ENCODE measurements around the gene PAGE4.

Gene PAGE4, protein sequence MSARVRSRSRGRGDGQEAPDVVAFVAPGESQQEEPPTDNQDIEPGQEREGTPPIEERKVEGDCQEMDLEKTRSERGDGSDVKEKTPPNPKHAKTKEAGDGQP
- total RNA-seq, result 0 reads per million in 4 experiments

DNA sequence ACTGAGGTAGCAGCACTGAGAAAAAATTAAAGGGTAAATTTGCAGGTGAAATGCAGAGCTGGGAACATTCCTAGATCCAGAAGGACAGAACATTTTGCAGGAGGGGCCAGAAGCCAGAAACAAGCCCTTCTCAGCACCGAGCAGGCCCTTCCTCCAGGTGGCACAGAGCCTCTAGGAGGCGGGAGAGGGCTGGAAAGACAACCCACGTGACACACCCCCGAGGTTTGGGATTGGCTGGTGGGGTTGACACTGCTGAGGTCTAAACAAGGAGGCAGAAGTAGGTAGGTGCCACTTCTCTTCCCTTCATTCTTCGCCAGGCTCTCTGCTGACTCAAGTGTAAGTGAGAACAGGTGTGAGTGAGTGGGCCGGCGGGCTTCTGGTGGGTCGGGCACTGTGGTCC, at the start of gene PAGE4:
PAGE4 (plus strand) TSS at position 288 of the 400 bp plus-strand sequence. CDS start 1,126 bp downstream, outside the sequence.
- no peak for DNase-seq

DNA sequence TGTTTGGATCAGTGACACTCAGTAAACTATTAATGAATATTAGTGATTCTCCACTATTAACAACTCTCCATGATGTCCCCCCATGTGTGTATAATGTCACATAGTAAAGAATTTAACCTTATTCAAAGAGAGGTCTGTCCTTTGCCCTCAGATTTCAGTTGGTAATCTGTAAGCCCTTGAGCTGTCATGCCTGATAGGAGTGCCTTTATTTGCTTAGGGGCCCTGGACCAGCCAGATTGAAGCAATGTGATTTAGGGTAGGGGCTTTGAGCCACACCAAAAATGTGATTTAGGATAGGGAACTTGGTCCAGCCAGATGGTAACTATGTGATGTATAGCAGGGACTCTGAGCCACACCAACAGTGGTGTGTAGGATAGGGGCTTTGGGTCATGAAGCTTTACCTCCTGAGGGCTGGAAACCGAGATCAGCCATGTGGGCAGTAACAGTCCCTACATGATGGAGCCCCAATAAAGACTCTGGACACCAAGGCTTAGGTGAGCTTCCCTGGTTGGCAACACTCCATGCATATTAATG, 44.3 kb upstream of the PAGE4 start:
- DNase-seq, result no peak

DNA sequence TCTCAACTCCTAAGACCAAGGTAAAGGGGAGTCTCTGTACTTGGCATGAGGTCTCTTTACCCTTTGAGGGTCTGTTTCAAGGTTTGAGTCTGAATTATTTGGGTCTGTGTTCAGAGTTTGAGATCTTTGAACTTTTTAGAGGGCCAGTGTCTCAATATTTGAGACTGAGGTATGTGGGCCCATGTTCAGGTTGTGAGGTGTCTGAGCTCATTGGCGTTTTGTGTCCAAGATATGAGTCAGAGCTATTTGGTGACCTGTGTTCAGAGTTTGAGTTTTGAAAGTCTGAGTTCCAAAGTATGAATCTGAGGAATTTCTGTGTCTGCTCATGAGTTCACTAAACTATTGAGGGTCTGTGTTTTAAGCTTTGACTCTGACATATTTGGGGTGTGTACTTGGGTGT, 36.7 kb upstream of the PAGE4 start:
- no peak for DNase-seq

DNA sequence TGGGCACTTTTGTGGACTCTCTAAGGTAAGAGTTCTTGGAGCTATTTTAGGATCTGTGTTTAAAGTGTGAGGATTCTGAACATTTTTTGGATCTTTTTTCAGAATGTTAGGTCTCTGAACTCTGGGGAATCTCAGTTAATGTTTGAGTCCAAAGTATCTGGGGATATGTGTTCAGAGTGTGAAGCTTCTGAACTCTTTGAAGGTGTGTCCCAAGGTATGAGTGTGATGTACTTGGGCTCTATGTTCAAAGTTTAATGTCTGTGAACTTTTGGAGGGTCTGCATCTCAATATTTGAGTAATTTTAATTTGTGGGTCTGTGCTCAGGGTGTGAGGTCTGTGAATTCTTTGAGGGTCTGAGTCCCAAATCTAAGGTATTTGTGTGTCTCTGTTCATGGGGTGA, 35.4 kb upstream of the PAGE4 start:
- DNase-seq, result no peak

DNA sequence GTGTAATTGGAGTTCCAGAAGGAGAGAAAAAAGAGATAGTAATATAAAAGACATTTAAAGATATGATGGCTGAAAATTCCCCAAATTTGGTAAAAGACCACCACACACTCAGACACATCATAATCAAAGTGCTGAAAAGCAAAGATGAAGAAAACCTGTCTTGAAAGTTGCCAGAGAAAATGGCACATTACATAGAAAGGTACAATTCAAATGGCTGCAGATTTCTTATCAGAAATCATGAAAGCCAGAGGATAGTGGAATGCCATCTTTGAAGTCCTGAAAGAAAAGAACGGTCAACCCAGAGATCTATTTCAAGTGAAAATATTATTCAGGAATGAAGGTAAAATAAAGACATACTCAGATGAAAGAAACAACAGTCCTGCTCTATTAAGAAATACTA, 29.3 kb upstream of the PAGE4 start:
- no peak for DNase-seq

DNA sequence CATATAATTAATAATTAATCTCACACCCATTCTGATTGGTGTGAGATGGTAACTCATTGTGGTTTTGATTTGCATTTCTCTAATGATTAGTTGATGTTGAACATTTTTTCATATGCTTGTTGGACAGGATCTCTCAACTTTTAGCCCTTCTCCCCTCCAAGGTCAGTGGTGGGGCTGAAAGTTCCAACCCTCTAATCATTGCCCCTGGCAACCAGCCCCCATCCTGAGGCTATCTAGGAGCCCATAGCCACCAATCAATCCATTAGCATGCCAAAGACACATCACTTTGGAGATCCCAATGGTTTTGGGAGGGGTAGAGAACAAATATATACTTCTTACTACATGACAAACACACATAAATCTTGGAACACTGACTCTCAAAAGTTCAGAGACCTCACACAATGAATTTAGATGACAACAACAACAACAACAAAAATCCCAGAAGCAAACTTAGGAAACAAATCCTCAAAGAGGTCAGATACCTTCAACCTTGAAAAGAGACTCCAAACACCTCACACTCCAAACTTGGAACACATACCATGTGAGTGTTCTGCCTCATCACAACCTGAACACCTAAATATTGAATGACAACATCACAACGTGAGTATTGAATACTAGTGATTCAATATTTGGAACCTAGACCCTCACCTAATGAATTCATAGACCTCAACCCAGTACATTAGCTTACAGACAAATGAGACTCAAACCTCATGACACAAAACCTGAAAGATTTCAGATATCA, 19.0 kb upstream of the PAGE4 start:
- DNase-seq, result no peak

DNA sequence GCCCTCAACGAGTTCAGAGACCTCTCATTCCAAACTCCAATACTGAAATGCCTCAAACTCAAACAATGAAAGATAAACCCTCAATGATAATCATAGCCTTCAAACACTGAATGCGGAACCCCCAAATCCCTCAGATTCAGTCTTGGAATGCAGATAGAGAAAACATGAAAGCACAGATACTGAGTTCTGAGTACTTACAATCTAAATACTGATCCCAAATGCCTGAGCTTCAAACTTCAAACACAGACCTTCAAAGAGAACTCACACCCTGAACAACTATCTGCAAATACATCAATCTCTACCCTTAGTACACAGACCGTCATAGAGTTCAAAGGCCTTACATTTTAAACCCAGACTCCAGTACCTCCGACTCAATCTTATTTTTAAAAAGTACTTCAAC, 16.9 kb upstream of the PAGE4 start:
- no peak for DNase-seq

DNA sequence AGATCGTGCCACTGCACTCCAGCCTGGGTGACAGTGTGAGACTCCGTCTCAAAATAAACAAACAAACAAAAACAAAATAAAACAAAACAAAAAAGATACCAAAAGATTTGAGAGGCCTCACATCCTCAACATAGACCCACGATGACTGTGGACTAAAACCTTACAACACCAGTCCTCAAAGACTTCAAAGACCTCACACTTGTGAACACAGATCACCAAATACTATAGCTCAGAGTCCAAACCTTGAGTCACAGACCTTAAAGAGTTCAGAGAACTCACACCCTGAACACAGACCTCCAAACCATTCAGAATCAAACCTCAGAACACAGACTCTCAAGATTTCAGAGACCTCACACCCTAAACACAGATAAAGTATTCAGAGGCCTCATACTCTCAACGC, 12.7 kb upstream of the PAGE4 start:
- no peak for DNase-seq

DNA sequence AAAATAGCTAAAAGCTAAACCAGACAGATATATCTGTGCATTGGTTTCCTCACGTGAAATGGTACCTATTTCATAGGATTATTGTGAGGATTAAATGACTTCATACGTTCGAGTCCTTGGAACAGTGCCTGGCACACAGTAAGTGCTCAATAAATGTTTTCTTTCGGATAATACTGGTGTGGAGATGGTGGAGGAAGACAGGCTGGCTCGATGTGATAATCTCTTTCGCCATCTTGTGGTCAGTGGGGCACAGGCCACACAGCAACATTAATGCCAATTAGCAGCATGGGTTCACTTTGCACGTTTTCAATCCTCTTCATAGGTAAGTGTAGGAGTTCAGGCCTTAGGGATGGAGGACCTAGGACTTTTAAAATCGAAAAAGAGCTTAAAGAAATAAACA, 9.3 kb downstream of the PAGE4 start:
- DNase-seq, result no peak

DNA sequence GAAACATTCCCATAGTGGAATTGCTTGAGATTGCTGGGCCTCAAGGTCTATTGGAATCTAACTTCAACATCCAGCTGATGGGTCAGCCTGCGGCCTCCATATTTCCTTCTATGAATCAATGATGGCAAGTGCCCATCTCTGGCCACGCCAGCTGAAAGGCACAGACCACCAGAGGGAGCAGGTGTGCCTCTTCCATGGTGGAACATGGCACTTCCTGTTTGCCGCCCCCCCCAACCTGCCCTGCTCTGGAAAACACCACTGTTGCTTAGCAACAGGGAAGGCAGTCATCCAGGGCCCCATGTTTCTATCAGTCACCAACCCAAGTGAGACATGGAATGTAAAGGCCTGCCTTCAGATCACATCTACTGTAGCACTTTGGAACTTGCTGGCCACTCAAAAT, 11.6 kb downstream of the PAGE4 start:
- peak; percentile 6 for DNase-seq

DNA sequence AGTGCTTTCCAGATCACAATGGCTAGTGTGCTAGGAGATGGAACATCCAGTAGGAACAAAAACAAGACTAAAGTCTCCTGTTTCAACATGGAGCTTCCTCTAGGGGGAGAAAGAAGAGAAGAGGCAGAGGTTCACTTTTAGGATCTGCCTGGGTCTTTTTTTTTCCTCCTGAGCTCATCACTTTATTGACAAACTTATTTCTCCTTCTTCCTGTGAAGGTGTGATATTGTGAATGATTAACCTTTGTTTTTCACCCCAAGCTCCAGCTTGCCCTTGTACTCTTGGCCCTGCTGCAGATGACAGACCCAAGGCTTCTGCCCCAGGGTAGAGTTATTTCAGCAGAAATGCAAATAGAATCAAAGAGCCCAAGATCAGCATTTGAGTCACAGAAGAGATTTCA, 13.5 kb downstream of the PAGE4 start:
- DNase-seq, result no peak

DNA sequence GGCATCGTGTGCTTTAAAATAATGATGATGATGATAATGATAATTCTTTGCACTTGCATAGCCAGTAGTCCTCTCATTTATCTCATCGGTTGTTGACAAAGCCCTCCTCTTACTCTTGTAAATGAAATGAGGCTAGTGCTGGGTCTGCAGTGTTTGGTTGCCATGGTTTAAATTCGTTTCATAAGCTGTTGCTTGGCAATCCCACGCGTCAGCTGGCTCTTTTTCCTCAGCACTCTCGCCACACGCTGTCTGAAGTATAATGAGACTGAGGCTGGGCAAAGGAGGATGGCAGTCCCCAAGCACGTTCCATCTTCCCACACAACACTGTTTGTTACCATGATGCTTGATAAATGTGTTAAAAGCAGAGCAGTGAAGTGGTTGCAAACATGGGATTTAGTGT, 15.5 kb downstream of the PAGE4 start:
- no peak for DNase-seq

DNA sequence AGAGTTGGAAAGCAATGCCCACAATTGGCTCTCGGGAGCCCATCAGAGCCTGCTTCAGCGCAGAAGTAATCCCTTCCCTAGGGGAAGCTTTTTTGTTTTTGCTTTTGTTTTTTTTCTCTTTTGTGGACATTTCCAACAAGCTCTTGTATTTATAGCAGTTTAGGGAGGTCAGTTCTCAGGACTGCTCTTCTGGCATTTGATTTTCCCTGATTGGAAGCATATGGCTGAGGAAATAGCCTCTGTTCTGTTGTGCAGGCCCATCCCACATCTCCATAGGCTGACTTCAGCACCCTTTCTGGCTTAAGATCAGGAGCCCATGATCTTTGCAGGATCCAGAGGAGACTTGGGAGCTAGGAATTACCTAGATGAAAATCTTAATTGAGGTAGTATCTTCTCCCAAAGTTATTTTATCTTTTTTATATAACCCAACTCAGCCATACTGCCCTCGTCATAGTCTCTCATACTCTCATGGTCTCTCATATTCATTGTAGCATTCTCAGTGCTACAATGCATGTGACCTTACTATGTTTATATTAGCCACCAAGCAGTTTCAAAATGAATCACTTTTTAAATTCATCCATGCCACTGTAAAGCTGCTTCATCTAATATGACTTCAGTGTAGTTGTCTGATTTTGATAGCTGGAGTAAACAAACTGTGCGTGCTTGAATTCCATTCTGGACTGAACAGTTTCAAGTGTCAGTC, 16.7 kb downstream of the PAGE4 start:
- DNase-seq, result no peak

DNA sequence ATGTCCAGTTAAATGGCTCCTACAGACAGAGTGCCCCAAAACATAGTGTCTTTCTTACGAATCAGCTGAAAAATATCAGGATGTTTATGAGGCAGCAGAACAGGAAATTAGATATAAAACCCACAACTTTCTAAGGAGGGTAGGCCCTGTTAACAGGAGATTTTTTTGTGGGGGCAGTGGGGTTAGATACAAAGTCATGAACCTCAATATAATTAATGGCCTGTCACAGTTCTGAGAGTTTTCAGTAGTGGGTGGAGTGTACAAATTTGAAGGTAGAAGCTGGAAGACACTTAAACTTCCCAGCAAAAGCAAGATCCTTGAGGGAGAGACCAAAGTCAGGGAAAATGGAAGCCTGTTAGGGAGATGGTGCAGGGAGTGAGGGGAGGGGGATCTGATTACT, 17.4 kb downstream of the PAGE4 start:
- no peak for DNase-seq

DNA sequence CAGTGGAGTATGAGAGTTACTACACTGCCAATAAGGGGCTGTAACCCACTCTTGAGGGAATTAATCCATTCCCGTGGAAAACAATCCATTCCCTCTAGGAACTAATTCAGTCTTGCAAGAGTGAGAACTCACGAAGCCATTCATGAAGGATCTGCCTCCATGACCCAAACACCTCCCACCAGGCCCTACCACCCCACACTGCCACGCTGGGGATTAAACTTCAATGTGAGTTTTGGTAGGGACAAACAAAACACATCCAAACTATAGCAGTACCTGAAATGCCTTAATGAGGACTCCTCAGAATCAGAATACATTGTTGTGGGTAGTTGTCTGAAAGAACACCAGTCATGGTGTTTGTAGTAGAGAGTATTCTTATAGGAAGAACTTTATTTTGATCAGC, 19.2 kb downstream of the PAGE4 start:
- DNase-seq, result no peak

DNA sequence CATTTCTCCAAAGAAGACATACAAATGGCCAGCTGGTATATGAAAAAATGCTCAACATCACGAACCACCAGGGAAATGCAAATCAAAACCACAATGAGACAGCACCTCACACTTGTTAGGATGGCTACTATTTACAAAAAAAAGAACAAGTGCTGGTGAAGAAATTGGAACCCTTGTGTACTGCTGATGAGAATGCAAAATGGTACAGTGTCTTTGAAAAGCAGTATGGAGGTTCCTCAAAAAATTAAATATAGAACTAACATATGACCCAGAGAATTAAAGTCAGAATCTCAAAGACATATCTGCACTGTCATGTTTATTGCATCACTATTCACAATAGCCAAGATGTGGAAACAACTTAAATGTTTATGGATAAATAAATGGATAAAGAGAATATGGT, 20.9 kb downstream of the PAGE4 start:
- no peak for DNase-seq

DNA sequence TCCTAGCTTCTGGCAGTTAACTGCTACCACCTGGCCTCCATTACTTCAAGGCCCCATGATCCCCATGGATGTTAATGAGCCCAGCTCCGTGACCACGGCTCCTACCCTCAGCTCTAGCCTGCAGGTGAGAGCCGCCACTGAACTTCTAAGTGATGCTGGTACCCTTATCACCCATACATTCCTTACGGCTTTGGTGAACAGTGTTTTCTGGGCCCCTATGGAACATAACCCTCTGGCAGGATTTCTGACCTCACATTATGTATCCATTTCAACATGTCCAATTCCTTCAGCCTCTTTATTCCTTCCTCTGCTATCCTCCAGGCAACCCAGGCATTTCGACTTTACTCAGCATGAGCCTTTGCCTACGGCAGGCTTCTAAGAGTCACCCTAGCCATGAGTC, 24.6 kb downstream of the PAGE4 start:
- DNase-seq, result no peak

DNA sequence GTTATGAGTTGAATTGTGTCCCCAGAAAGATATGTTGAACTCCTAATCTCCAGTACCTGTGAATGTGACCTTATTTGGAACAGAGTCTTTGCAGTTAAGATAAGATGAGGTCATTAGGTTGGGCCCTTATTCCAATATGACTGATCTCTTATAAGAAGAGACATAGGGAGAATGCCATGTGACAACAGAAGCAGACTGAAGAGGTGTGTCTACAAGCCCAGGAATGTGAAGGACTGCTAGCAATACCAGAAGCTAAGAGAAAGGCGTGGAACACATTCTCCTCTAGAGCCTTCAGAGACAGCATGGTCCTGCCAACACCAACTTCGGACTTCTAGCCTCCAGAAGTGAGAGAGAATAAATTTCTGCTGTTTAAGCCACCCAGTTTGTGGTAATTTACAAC, 27.7 kb downstream of the PAGE4 start:
- no peak for DNase-seq

DNA sequence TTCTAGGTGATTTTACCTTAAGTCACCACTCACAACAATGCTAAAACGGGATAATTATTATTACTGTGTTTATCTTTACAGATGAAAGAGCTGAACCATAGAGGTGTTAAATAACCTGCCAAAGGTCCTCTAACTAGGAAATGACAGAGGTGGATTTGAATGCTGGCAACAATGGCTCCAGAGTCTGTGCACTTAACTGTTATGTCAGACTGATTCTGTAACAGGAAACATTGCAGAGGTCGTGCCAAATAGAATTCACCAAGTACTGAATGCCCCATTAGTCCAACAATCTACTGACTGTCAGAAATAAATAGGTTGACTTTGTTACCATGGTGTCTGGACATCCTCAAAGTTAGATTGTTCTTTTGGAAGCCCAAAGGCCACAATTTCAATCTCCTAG, 29.2 kb downstream of the PAGE4 start:
- no peak for DNase-seq

DNA sequence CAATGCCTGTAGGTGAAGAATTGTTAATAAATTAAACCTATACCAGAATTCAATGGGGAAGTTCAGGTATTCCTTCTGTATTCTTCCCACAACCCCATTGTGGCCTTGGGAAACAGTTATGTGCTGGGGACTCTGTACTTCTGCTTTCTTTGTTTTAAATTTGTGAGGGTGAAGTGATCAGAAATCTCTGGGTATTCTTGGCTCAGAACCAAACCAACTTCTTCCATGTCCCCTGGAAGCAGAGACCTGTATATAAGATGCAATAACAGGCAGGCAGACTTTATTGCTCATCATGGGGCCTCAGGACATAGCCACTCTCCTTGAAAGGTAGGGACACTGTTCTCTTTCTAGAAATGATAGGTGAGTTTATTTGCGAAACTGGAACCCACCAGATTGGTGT, 30.4 kb downstream of the PAGE4 start:
- DNase-seq, result no peak

DNA sequence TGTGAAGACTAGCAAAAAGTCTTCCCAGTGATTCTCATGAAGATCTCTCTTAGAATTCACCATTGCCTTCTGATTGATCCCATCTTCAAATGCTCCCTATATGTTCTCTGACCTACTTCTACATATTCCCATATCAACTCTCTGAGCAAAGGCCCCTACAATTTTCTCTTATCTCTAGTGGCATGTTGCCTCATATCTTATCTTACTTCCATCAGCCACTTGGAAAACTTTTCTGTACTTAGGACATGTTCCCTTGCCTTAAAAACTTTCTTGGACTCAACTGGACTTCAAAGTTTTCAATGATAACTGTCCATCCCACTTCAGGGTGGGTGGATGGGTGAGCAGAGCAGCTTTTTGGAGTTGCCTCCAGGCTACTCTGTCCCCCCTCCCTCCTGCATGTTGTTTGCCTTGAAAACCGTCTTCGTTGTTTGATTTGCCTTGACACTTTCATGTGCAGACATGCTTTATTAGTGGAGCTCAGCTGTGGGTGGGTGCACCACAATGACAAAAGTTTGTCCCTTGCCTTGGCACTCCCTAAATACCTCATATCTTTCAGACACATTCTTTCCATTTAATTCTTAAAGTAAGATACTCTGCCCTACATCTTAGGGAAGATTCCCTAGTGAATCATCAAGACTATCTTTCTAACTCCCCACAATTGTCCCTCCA, 31.9 kb downstream of the PAGE4 start:
- DNase-seq, result no peak

DNA sequence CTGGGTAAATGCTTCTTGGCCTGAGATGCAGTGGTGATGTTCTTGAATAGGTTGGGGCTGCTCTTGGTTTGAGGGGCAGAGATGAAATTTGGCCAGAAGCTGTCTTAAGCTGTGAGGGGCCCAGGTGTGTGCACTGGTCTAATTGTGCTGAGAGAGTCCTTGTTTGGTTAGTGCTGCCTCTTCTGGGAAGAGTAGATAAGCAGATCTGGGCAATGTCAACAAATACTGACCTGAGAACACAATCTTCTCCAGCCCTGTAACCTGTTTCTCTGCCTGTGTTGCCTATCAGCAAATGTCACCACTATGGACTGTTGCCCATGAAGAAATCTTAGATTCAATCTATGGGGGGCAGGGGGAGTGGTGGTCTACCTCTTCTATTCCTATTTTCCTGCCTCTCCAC, 33.0 kb downstream of the PAGE4 start:
- DNase-seq, result no peak

DNA sequence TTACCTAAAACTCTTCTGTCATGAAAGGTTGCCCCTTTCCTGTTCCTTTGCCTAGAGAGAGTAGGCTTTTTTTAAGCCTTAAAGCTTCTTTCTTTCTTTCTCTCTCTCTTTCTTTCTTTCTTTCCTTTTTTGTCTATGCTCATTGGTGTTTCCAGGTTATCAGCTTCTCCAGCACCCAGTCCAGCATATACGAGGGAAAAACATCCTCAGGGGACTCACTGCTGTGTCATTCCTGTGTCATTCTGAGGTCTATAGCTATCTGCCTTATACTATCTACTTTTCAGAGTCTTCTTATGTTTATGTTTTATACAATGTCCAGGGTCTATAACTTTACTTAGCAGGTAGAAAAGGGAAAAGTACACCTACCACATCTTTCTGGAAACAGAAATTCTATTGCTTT, 39.6 kb downstream of the PAGE4 start:
- no peak for DNase-seq

DNA sequence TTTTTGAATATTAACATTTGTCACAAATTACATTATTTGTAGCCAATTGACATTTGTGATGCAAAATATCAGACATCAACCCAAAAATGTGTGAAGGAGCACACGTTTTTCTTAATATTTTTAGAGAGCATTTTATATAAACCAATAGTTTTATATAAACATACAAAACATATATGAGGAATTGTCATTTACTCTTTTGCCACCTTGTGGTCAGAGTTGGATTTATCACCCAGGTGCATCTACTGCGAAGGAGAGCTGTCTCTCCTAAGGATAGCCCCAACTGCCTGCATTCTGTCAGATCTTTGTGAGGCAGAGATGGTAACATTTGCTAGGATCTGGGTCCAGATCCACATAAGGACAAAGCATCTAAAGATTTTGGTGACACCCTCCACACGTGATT, 47.6 kb downstream of the PAGE4 start:
- no peak for DNase-seq
